Measurements from ENCODE around the gene NCAN.

NCAN gene

DNA sequence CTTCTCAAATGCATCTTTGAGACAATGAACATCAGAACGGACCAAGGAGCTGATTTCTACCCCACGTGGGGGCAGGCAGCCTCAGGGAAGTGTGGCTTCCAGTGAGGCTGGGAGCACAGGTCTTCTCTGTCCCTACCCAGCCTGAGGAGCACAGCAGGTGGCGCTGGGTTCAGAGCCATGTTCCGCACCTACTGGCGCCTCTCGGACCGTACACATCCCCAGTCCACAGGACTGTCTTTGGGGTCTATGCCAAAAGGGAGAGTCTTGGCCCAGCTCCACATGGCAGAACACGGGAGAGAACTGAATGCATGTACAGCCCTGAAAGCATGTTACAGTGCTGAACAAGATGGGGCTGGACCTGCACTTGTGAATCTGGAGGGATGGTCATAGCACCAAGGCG is 86.0 kb downstream of the NCAN start:
- no peak for DNase-seq

DNA sequence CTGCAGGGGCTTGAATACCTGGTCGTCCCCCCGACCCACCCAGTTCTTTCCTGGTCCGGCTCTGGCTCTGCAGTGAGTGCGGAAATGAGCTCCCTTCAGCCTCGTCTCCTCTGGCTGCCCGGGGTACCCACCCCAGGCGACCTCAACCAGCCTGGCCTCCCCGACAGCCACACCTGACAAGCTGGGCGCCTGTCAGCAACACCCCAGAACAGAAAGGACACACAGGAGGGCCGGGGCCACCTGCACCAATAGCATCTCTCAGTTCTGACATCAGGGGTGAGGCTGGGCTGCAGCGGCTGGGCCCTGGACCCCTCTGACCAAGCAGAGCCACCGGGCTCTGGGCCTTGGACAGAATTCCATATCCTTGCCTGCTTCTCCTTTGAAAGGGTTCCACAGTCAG is 88.9 kb downstream of the NCAN start:
- DNase-seq = no peak

Measured in stimulated activated CD4-positive, alpha-beta T cell treated with anti-CD3 and anti-CD28 coated beads, Interleukin-4, amount 100 ng/mL, for 1 hour (primary cell).